B cell (primary cell): Measurements from ENCODE around the gene SHROOM2.

ENCODE experiments used
- CTCF ChIP-seq: fragments of 200-600 bp; IDR thresholded peaks from one replicate; pipeline ENCODE4 v1.8.0; 2022; ENCODE audit warnings: antibody characterized with exemption, mild to moderate bottlenecking
- EZH2 ChIP-seq: IDR thresholded peaks from 2 replicates; pipeline ENCODE4 v1.6.1; 2012; ENCODE audit warnings: borderline replicate concordance, low read depth, mild to moderate bottlenecking, moderate library complexity, low read length; ENCODE audit not compliant: insufficient read depth, poor library complexity, severe bottlenecking

GRCh38 chrX:9855561-9856283, 69.5 kb downstream of the SHROOM2 start:
- no peak for TF ChIP-seq CTCF
- TF ChIP-seq EZH2, result no peak
